HepG2 (cell line): ENCODE measurements around the gene ARHGDIA. TPM values are rescaled to one million over a fixed set of nuclear protein-coding genes. Genes with fewer than 3 reads are reported as not detected.

Source experiments
- ATAC-seq: fragments of 200-7000 bp; cut with Tn5 transposase; 3 replicates; pipeline ENCODE4 v1.9.1; 2020; ENCODE audit warnings: mild to moderate bottlenecking, moderate library complexity
- BruUV-seq: library from RNA; stranded (reverse); fragments of 400-500 nt; replicated peaks from 2 replicates; lab custom pipeline; 2021; lab: Mats Ljungman, UMichigan
- CTCF ChIA-PET: fragments of 300-600 bp; formaldehyde crosslinking; extraction: SDS; loops from one replicate; lab custom pipeline; 2021; ENCODE audit warnings: low total read pairs, inconsistent platforms, low intra/inter-chr PET ratio; lab: Yijun Ruan, JAX
- POLR2A ChIA-PET: fragments of 350-600 bp; sonication (Branson Sonifier 250); formaldehyde crosslinking; loops from one replicate; lab custom pipeline; 2020; ENCODE audit warnings: antibody characterized with exemption, inconsistent platforms; lab: Yijun Ruan, JAX
- DNase-seq: peaks from one replicate; pipeline ENCODE4 v3.0.0-alpha.2; 2015; ENCODE audit warnings: low spot score
- FAIRE-seq: peaks from 3 replicates; lab custom pipeline; 2011; peaks lifted over from hg19 to GRCh38; lab: Jason Lieb, UNC
- H2AFZ ChIP-seq: one replicate; pipeline ENCODE4 v1.6.1; 2011; ENCODE audit warnings: low read length, inconsistent platforms
- H3K27ac ChIP-seq: fragments of 300-600 bp; 3 replicates; pipeline ENCODE4 v1.8.0; 2011; ENCODE audit warnings: mixed run types, mild to moderate bottlenecking, mixed read lengths, low read length, inconsistent platforms; ENCODE audit not compliant: insufficient read depth; ENCODE audit errors: extremely low read length
- H3K27me3 ChIP-seq, 2 experiments: fragments of 200-600 bp in 1 of 2; 2 replicates in 1 of 2; 3 replicates in 1 of 2; pipeline versions ENCODE4 v1.6.0 to v1.8.0; 2011; ENCODE audit warnings: low read length in 2 of 2, mild to moderate bottlenecking in 2 of 2, moderate library complexity in 2 of 2, inconsistent platforms in 1 of 2; ENCODE audit not compliant: insufficient read depth in 2 of 2, control insufficient read depth in 1 of 2
- H3K36me3 ChIP-seq, 2 experiments: fragments of 200-600 bp in 1 of 2; replicated peaks in 1 of 2; 2 replicates in 1 of 2; 3 replicates in 1 of 2; pipeline versions ENCODE4 v1.5.1 to v1.8.0; 2011; ENCODE audit warnings: low read length in 2 of 2, inconsistent platforms in 1 of 2; ENCODE audit not compliant: insufficient read depth in 2 of 2, control insufficient read depth in 1 of 2
- H3K4me1 ChIP-seq: 2 replicates; pipeline ENCODE4 v1.5.1; 2012; ENCODE audit warnings: low read length, inconsistent platforms; ENCODE audit not compliant: insufficient read depth
- H3K4me2 ChIP-seq: 2 replicates; pipeline ENCODE4 v1.6.0; 2011; ENCODE audit warnings: low read depth, low read length, inconsistent platforms
- H3K4me3 ChIP-seq, 3 experiments: fragments of 200-600 bp in 1 of 3; sonication (generic), shearing (Covaris generic) in 1 of 3; replicated peaks in 1 of 3; 2 replicates each; pipeline ENCODE4 v1.5.1; 2011 to 2016; ENCODE audit warnings: low read length in 3 of 3, inconsistent platforms in 2 of 3, low read depth in 2 of 3, mild to moderate bottlenecking in 2 of 3, control low read depth in 1 of 3, mixed read lengths in 1 of 3; ENCODE audit not compliant: insufficient read depth in 1 of 3
- H3K79me2 ChIP-seq: one replicate; pipeline ENCODE4 v1.6.1; 2011; ENCODE audit warnings: low read length, inconsistent platforms; ENCODE audit not compliant: insufficient read depth
- H3K9ac ChIP-seq: 2 replicates; pipeline ENCODE4 v1.6.0; 2011; ENCODE audit warnings: mild to moderate bottlenecking, low read depth, low read length, inconsistent platforms; ENCODE audit not compliant: insufficient read depth
- H3K9me3 ChIP-seq: 2 replicates; pipeline ENCODE4 v1.5.1; 2012; ENCODE audit warnings: mild to moderate bottlenecking, low read length
- H4K20me1 ChIP-seq: 2 replicates; pipeline ENCODE4 v1.6.0; 2011; ENCODE audit warnings: inconsistent platforms, mild to moderate bottlenecking, low read length, moderate library complexity; ENCODE audit not compliant: insufficient read depth
- AGO2 ChIP-seq: fragments of 200-400 bp; formaldehyde crosslinking; optimal IDR thresholded peaks from 2 replicates; pipeline ENCODE3; 2017; ENCODE audit warnings: mild to moderate bottlenecking, low read depth, low read length, moderate library complexity
- KDM5B ChIP-seq: sonication (generic); formaldehyde crosslinking; IDR thresholded peaks from 2 replicates; pipeline ENCODE4 v1.4.0; 2020; ENCODE audit warnings: missing genetic modification reagents, mild to moderate bottlenecking, borderline replicate concordance
- RBFOX2 ChIP-seq: fragments of 200-400 bp; formaldehyde crosslinking; IDR thresholded peaks from 2 replicates; pipeline ENCODE4 v1.6.1; 2017; ENCODE audit warnings: low read depth, mild to moderate bottlenecking, low read length
- ZNF3 ChIP-seq: IDR thresholded peaks from 2 replicates; pipeline ENCODE4 v1.7.0; 2017; ENCODE audit warnings: inconsistent platforms
- WGBS: methylation state at CpG from one replicate; pipeline ENCODE4 v1.1.6; 2017; ENCODE audit warnings: low lambda C conversion rate; 5-methylcytosine and 5-hydroxymethylcytosine counted together
- in situ Hi-C: cut with HindIII; loops from 2 replicates; pipeline ENCODE4 v1.10.0; 2017; ENCODE audit warnings: low pct_unique_long_range_greater_than_20kb; ENCODE audit not compliant: extremely low pct_ligation_motif_present
- intact Hi-C: fragments of 100-400 bp; cut with micrococcal nuclease; formaldehyde crosslinking; loops from one replicate; pipeline ENCODE4 v1.10.0; 2022; ENCODE audit not compliant: unreplicated experiment
- polyA plus RNA-seq, 8 experiments: library from polyadenylated mRNA; depleted of rRNA in 3 of 8; stranded (reverse) in 7 of 8; unstranded in 1 of 8; fragments of >200 nt; fragmentation: Illumina TruSeq in 4 of 8; extraction: Trizol in 4 of 8; gene quantifications; 2 replicates each; pipeline versions ENCODE4 v1.2.1 to v1.2.3, GENCODE V29; 2011 to 2016; ENCODE audit warnings: low read depth in 4 of 8, missing spikeins in 1 of 8, mixed read lengths in 1 of 8; ENCODE audit not compliant: insufficient read depth in 1 of 8
- total RNA-seq, 5 experiments: library from RNA; depleted of rRNA; stranded (reverse); fragments of >200 nt; fragmentation: Illumina TruSeq; extraction: Trizol; gene quantifications; 2 replicates each; pipeline ENCODE4 v1.2.3, GENCODE V29; 2016; ENCODE audit warnings: low read depth in 1 of 5
- TF ChIP-seq, protein P1 (sequence below): sonication (generic); formaldehyde crosslinking; IDR thresholded peaks from 2 replicates; pipeline ENCODE4 v1.4.0; 2020; ENCODE audit warnings: mild to moderate bottlenecking, missing genetic modification reagents

Gene ARHGDIA
- total and polyA plus RNA-seq, 2 of the 13 experiments (the other 11 are each of a cell fraction or from before 2014, with no cell fraction given) = 40.0 to 64.0 TPM

GRCh38 chr17:81899514-81900166 is 28.5 kb upstream of the ARHGDIA start (continued):
- TF ChIP-seq, protein P1, sequence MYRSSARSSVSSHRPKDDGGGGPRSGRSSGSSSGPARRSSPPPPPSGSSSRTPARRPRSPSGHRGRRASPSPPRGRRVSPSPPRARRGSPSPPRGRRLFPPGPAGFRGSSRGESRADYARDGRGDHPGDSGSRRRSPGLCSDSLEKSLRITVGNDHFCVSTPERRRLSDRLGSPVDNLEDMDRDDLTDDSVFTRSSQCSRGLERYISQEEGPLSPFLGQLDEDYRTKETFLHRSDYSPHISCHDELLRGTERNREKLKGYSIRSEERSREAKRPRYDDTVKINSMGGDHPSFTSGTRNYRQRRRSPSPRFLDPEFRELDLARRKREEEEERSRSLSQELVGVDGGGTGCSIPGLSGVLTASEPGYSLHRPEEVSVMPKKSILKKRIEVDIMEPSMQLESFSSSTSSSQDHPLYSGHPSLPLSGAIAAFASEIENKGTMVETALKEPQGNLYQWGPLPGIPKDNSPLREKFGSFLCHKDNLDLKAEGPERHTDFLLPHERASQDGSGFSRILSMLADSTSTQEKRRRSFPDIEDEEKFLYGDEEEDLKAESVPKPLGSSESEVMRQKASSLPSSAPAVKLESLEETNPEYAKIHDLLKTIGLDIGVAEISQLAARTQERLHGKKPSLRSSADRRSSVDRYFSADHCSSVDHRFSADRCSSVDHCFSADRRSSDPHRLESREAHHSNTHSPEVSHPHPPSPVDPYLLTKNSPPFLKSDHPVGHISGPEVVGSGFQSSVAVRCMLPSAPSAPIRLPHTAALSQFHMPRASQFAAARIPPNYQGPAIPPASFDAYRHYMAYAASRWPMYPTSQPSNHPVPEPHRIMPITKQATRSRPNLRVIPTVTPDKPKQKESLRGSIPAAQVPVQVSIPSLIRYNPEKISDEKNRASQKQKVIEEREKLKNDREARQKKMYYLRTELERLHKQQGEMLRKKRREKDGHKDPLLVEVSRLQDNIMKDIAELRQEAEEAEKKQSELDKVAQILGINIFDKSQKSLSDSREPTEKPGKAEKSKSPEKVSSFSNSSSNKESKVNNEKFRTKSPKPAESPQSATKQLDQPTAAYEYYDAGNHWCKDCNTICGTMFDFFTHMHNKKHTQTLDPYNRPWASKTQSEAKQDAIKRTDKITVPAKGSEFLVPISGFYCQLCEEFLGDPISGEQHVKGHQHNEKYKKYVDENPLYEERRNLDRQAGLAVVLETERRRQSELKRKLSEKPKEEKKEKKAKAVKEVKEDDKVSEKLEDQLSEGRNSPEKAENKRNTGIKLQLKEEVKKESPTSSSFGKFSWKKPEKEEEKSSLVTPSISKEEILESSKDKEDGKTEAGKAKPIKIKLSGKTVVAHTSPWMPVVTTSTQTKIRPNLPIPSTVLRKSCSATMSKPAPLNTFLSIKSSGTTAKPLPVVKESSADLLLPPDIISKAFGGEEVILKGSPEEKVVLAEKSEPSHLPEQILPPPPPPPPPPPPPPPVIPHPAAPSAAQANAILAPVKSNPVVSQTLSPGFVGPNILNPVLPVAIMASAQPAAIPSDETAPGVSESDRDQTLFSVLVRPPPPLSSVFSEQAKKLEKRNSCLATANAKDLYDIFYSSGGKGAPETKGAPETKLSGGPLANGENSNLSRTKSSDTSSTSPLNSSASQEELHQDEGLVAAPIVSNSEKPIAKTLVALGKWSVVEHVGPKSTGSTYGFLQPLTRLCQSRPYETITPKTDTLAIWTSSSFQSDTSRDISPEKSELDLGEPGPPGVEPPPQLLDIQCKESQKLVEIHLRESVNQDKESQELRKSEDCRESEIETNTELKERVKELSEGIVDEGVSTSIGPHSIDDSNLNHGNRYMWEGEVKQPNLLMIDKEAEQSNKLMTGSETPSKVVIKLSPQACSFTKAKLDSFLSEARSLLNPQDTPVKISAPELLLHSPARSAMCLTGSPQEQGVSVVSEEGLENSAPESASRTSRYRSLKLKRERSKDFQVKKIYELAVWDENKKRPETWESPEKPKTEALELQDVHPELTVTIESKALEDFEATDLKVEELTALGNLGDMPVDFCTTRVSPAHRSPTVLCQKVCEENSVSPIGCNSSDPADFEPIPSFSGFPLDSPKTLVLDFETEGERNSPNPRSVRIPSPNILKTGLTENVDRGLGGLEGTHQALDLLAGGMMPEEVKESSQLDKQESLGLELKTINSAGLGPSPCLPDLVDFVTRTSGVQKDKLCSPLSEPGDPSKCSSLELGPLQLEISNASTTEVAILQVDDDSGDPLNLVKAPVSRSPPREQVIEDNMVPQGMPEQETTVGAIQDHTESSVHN (CRISPR knock-in tag) = no peak

- BruUV-seq = no TSS peak
- peak; percentile 1 for ATAC-seq
- H3K27ac ChIP-seq = no peak overlapping the region
- intact Hi-C loops (no loop called here), in situ Hi-C loops (no loop called here)
- no peaks in the 10 kb centered on the region for H3K27me3 ChIP-seq
- CTCF ChIA-PET = no interaction called here
- peaks cover under 1% of the 10 kb centered on the region; the same call in 1 of the 2 replicates for H4K20me1 ChIP-seq
- no peak for FAIRE-seq
- no peaks in the 10 kb centered on the region for H3K79me2 ChIP-seq
- TF ChIP-seq AGO2 (peak; percentile 59), KDM5B (CRISPR knock-in tag) (0 out of 2 replicates have a peak, but pooled peaks have one; percentile 44), ZNF3 (no peak), RBFOX2 (peak; percentile 51; the same call in 1 of the 2 replicates)
- H3K4me1 ChIP-seq = peaks cover 16% of the 10 kb centered on the region
- H3K4me2 ChIP-seq = no peak overlapping the region
- DNase-seq = no peak
- H3K9me3 ChIP-seq = no peaks in the 10 kb centered on the region
- no peak overlapping the region for H3K9ac ChIP-seq
- WGBS = 80% methylated on average over 1 of the region's 9 CpGs
- POLR2A ChIA-PET = interaction anchor here (1.0 kb wide), 1 partner anchor 11 kb away, joined by 4 read pairs; no protein-coding TSS in a partner anchor
- no peak overlapping the region for H3K4me3 ChIP-seq
- H2AFZ ChIP-seq = no peak overlapping the region
- peaks cover 17 to 35% of the 10 kb centered on the region in 2 experiments; a peak in 4 of 5 replicates for H3K36me3 ChIP-seq
These were observed 27.7 kb upstream of the ARHGDIA start for GRCh38 chr17:81898885-81899284.
